ENCODE data around the gene PIGU. TPM values are rescaled to one million over a fixed set of nuclear protein-coding genes. Genes with fewer than 3 reads are reported as not detected.
A peak's percentile ranks its signal among the peaks of the same experiment; 100 is the strongest.
"Not testable (repeated sequence)": the region's sequence is repeated elsewhere in the genome, so short reads cannot be mapped to it uniquely, and the experiment has no call there.

The PIGU gene
- total RNA-seq: 4.9 and 6.4 TPM in 2 replicates
- polyA plus RNA-seq: 42.6 and 47.5 TPM in 2 replicates
- 17.7 and 20.7 TPM in 2 replicates for polyA plus RNA-seq (2012)
- polyA minus RNA-seq (ENCODE audit: low replicate concordance): 36.3 and 40.7 TPM in 2 replicates

- peak within 1 kb of the TSS; percentile 81 to 92 (median 88) for H3K4me3 ChIP-seq (replicated peaks in 1 of 4; ENCODE audit: control extremely low read depth in 1 of 4, insufficient read depth in 1 of 4, low read depth in 3 of 4, low read length in 4 of 4)
- no peaks in the 10 kb centered on the region for H3K36me3 ChIP-seq (ENCODE audit: control insufficient read depth, insufficient read depth, low read length)
- H4K20me1 ChIP-seq (ENCODE audit: control insufficient read depth, extremely low read depth, insufficient read depth, low read length): no peaks in the 10 kb centered on the region
- H3K27ac ChIP-seq (ENCODE audit: insufficient read depth, low read length): peak within 1 kb of the TSS; percentile 72
- H3K9me3 ChIP-seq (ENCODE audit: control insufficient read depth, insufficient read depth, low read depth, low read length): no peaks in the 10 kb centered on the region
- peaks cover 2% of the 10 kb centered on the region for H3K79me2 ChIP-seq (ENCODE audit: control insufficient read depth, insufficient read depth, low read length)
- TF ChIP-seq EZH2 (IDR thresholded peaks at IDR 0.05; ENCODE audit: low read length, missing control alignments): no peak
- TF ChIP-seq, protein P1, sequence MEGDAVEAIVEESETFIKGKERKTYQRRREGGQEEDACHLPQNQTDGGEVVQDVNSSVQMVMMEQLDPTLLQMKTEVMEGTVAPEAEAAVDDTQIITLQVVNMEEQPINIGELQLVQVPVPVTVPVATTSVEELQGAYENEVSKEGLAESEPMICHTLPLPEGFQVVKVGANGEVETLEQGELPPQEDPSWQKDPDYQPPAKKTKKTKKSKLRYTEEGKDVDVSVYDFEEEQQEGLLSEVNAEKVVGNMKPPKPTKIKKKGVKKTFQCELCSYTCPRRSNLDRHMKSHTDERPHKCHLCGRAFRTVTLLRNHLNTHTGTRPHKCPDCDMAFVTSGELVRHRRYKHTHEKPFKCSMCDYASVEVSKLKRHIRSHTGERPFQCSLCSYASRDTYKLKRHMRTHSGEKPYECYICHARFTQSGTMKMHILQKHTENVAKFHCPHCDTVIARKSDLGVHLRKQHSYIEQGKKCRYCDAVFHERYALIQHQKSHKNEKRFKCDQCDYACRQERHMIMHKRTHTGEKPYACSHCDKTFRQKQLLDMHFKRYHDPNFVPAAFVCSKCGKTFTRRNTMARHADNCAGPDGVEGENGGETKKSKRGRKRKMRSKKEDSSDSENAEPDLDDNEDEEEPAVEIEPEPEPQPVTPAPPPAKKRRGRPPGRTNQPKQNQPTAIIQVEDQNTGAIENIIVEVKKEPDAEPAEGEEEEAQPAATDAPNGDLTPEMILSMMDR (conservative IDR thresholded peaks at IDR 0.05 in 1 of 2, IDR thresholded peaks at IDR 0.05 in 1 of 2; ENCODE audit: low read depth in 1 of 2, low read length in 2 of 2): peak in 1 of 2 donors; percentile 6
- peak within 1 kb of the TSS; percentile 99 for H2AFZ ChIP-seq (ENCODE audit: low read length)
- no peaks in the 10 kb centered on the region for H3K4me1 ChIP-seq (ENCODE audit: control insufficient read depth, extremely low read depth, insufficient read depth, low read length)
- peak within 1 kb of the TSS; percentile 93 for H3K4me2 ChIP-seq (ENCODE audit: extremely low read depth, insufficient read depth, low read length)
- DNase-seq (ENCODE audit: low read depth in 2 of 2): peak; percentile 91 to 94
- peak within 1 kb of the TSS; percentile 69 for H3K9ac ChIP-seq (ENCODE audit: insufficient read depth, low read length)
- no peaks in the 10 kb centered on the region for H3K27me3 ChIP-seq (ENCODE audit: control insufficient read depth, insufficient read depth, low read length)
Measured at GRCh38 chr20:34676642-34677373, at the start of gene PIGU. Gene PIGU, minus strand, starts transcription at chr20:34677092. Its CDS starts 7 bp downstream, at chr20:34677085.

- no peaks in the 10 kb centered on the region for H3K27me3 ChIP-seq (ENCODE audit: control insufficient read depth, insufficient read depth, low read length)
- TF ChIP-seq EZH2 (IDR thresholded peaks at IDR 0.05; ENCODE audit: low read length, missing control alignments): no peak
- peaks cover 3% of the 10 kb centered on the region for H3K4me1 ChIP-seq (ENCODE audit: control insufficient read depth, extremely low read depth, insufficient read depth, low read length)
- no peak overlapping the region for H2AFZ ChIP-seq (ENCODE audit: low read length)
- no peak overlapping the region for H3K27ac ChIP-seq (ENCODE audit: insufficient read depth, low read length)
- no peak overlapping the region for H3K4me3 ChIP-seq (replicated peaks in 1 of 4; ENCODE audit: control extremely low read depth in 1 of 4, insufficient read depth in 1 of 4, low read depth in 3 of 4, low read length in 4 of 4)
- DNase-seq (ENCODE audit: low read depth in 2 of 2): no peak
- no peaks in the 10 kb centered on the region for H3K79me2 ChIP-seq (ENCODE audit: control insufficient read depth, insufficient read depth, low read length)
- H3K9me3 ChIP-seq (ENCODE audit: control insufficient read depth, insufficient read depth, low read depth, low read length): no peaks in the 10 kb centered on the region
- peaks cover 6% of the 10 kb centered on the region for H3K36me3 ChIP-seq (ENCODE audit: control insufficient read depth, insufficient read depth, low read length)
- H4K20me1 ChIP-seq (ENCODE audit: control insufficient read depth, extremely low read depth, insufficient read depth, low read length): no peaks in the 10 kb centered on the region
- H3K9ac ChIP-seq (ENCODE audit: insufficient read depth, low read length): no peak overlapping the region
- no peak overlapping the region for H3K4me2 ChIP-seq (ENCODE audit: extremely low read depth, insufficient read depth, low read length)
Measured at GRCh38 chr20:34724172-34724571, 47.3 kb upstream of the PIGU start.

GRCh38 chr20:34722560-34722959 lies 45.7 kb upstream of the PIGU start:
- not testable (repeated sequence) for DNase-seq (ENCODE audit: low read depth in 2 of 2); H3K27ac ChIP-seq (ENCODE audit: insufficient read depth, low read length); H4K20me1 ChIP-seq (ENCODE audit: control insufficient read depth, extremely low read depth, insufficient read depth, low read length); H3K79me2 ChIP-seq (ENCODE audit: control insufficient read depth, insufficient read depth, low read length); H3K36me3 ChIP-seq (ENCODE audit: control insufficient read depth, insufficient read depth, low read length); H3K9me3 ChIP-seq (ENCODE audit: control insufficient read depth, insufficient read depth, low read depth, low read length); H2AFZ ChIP-seq (ENCODE audit: low read length); H3K4me1 ChIP-seq (ENCODE audit: control insufficient read depth, extremely low read depth, insufficient read depth, low read length); H3K27me3 ChIP-seq (ENCODE audit: control insufficient read depth, insufficient read depth, low read length); H3K9ac ChIP-seq (ENCODE audit: insufficient read depth, low read length); H3K4me2 ChIP-seq (ENCODE audit: extremely low read depth, insufficient read depth, low read length); H3K4me3 ChIP-seq (replicated peaks in 1 of 4; ENCODE audit: control extremely low read depth in 1 of 4, insufficient read depth in 1 of 4, low read depth in 3 of 4, low read length in 4 of 4)

- no peak overlapping the region for H3K4me3 ChIP-seq (replicated peaks in 1 of 4; ENCODE audit: control extremely low read depth in 1 of 4, insufficient read depth in 1 of 4, low read depth in 3 of 4, low read length in 4 of 4)
- no peak overlapping the region for H3K27ac ChIP-seq (ENCODE audit: insufficient read depth, low read length)
- H4K20me1 ChIP-seq (ENCODE audit: control insufficient read depth, extremely low read depth, insufficient read depth, low read length): no peaks in the 10 kb centered on the region
- DNase-seq (ENCODE audit: low read depth in 2 of 2): peak in 1 of 2 donors; percentile 37
- peaks cover 3% of the 10 kb centered on the region for H3K36me3 ChIP-seq (ENCODE audit: control insufficient read depth, insufficient read depth, low read length)
- H2AFZ ChIP-seq (ENCODE audit: low read length): no peak overlapping the region
- H3K79me2 ChIP-seq (ENCODE audit: control insufficient read depth, insufficient read depth, low read length): no peaks in the 10 kb centered on the region
- peaks cover 5% of the 10 kb centered on the region for H3K4me1 ChIP-seq (ENCODE audit: control insufficient read depth, extremely low read depth, insufficient read depth, low read length)
- no peaks in the 10 kb centered on the region for H3K27me3 ChIP-seq (ENCODE audit: control insufficient read depth, insufficient read depth, low read length)
- no peaks in the 10 kb centered on the region for H3K9me3 ChIP-seq (ENCODE audit: control insufficient read depth, insufficient read depth, low read depth, low read length)
- no peak overlapping the region for H3K9ac ChIP-seq (ENCODE audit: insufficient read depth, low read length)
- TF ChIP-seq, protein P1 (conservative IDR thresholded peaks at IDR 0.05 in 1 of 2, IDR thresholded peaks at IDR 0.05 in 1 of 2; ENCODE audit: low read depth in 1 of 2, low read length in 2 of 2): no peak
- no peak for TF ChIP-seq EZH2 (IDR thresholded peaks at IDR 0.05; ENCODE audit: low read length, missing control alignments)
- H3K4me2 ChIP-seq (ENCODE audit: extremely low read depth, insufficient read depth, low read length): no peak overlapping the region
Measured at GRCh38 chr20:34720266-34720665, 43.4 kb upstream of the PIGU start.

- not testable (repeated sequence) for H2AFZ ChIP-seq (ENCODE audit: low read length); H3K36me3 ChIP-seq (ENCODE audit: control insufficient read depth, insufficient read depth, low read length); H3K9ac ChIP-seq (ENCODE audit: insufficient read depth, low read length); H3K27ac ChIP-seq (ENCODE audit: insufficient read depth, low read length); H3K4me3 ChIP-seq (replicated peaks in 1 of 4; ENCODE audit: control extremely low read depth in 1 of 4, insufficient read depth in 1 of 4, low read depth in 3 of 4, low read length in 4 of 4); H3K9me3 ChIP-seq (ENCODE audit: control insufficient read depth, insufficient read depth, low read depth, low read length); H3K4me1 ChIP-seq (ENCODE audit: control insufficient read depth, extremely low read depth, insufficient read depth, low read length); H3K79me2 ChIP-seq (ENCODE audit: control insufficient read depth, insufficient read depth, low read length); H3K27me3 ChIP-seq (ENCODE audit: control insufficient read depth, insufficient read depth, low read length); H3K4me2 ChIP-seq (ENCODE audit: extremely low read depth, insufficient read depth, low read length); DNase-seq (ENCODE audit: low read depth in 2 of 2); H4K20me1 ChIP-seq (ENCODE audit: control insufficient read depth, extremely low read depth, insufficient read depth, low read length)
Measured at GRCh38 chr20:34719242-34720017, 42.5 kb upstream of the PIGU start.
